OCI-LY1 (cell line): ENCODE results near the gene HDDC2.

Source experiments
- H2AFZ ChIP-seq: fragments of 200-600 bp; sonication (generic), shearing (Covaris generic); 2 replicates; pipeline ENCODE4 v1.6.0; 2014; ENCODE audit warnings: antibody characterized with exemption, mild to moderate bottlenecking, low read length
- H3F3A ChIP-seq: fragments of 200-600 bp; sonication (generic), shearing (Covaris generic); 2 replicates; pipeline ENCODE4 v1.6.0; 2014; ENCODE audit warnings: mild to moderate bottlenecking, antibody characterized with exemption, low read length, moderate library complexity; ENCODE audit not compliant: insufficient read depth
- H3K27ac ChIP-seq: fragments of 200-600 bp; sonication (generic); 2 replicates; pipeline ENCODE4 v1.5.1; 2014; ENCODE audit warnings: low read length, mixed run types, mild to moderate bottlenecking, low read depth; ENCODE audit not compliant: poor library complexity, severe bottlenecking
- H3K27me3 ChIP-seq: fragments of 200-600 bp; sonication (generic); 2 replicates; pipeline ENCODE4 v1.6.0; 2014; ENCODE audit warnings: antibody characterized with exemption, mild to moderate bottlenecking, low read length, moderate library complexity; ENCODE audit not compliant: insufficient read depth
- H3K36me3 ChIP-seq: fragments of 200-600 bp; sonication (generic); 2 replicates; pipeline ENCODE4 v1.6.1; 2014; ENCODE audit warnings: mild to moderate bottlenecking, antibody characterized with exemption, low read length, moderate library complexity, mixed read lengths; ENCODE audit not compliant: insufficient read depth
- H3K4me1 ChIP-seq: fragments of 200-600 bp; sonication (generic); 2 replicates; pipeline ENCODE4 v1.5.1; 2014; ENCODE audit warnings: mild to moderate bottlenecking, low read length, moderate library complexity; ENCODE audit not compliant: insufficient read depth, severe bottlenecking
- H3K4me2 ChIP-seq: fragments of 200-600 bp; sonication (generic), shearing (Covaris generic); 2 replicates; pipeline ENCODE4 v1.6.1; 2014; ENCODE audit warnings: low read length
- H3K4me3 ChIP-seq: fragments of 200-600 bp; sonication (generic); 2 replicates; pipeline ENCODE4 v1.5.1; 2014; ENCODE audit warnings: low read length, low read depth, mild to moderate bottlenecking, mixed read lengths; ENCODE audit not compliant: poor library complexity, severe bottlenecking
- H3K79me2 ChIP-seq: fragments of 200-600 bp; shearing (Covaris generic); 2 replicates; pipeline ENCODE4 v1.6.1; 2016; ENCODE audit warnings: mixed run types, low read length, mixed read lengths; ENCODE audit not compliant: insufficient read depth
- H3K9ac ChIP-seq: fragments of 200-600 bp; sonication (generic), shearing (Covaris generic); 2 replicates; pipeline ENCODE4 v1.6.1; 2014; ENCODE audit warnings: mild to moderate bottlenecking, low read length, mixed read lengths
- H3K9me2 ChIP-seq: fragments of 200-600 bp; sonication (generic), shearing (Covaris generic); 2 replicates; pipeline ENCODE4 v1.6.1; 2014; ENCODE audit warnings: low read depth, mild to moderate bottlenecking, low read length, mixed read lengths
- H3K9me3 ChIP-seq: fragments of 200-600 bp; shearing (Covaris generic); 2 replicates; pipeline ENCODE4 v1.6.1; 2014; ENCODE audit warnings: low read length, mixed read lengths
- H4K20me1 ChIP-seq: fragments of 200-600 bp; sonication (generic), shearing (Covaris generic); 2 replicates; pipeline ENCODE4 v1.6.0; 2016; ENCODE audit warnings: mild to moderate bottlenecking, low read length; ENCODE audit not compliant: insufficient read depth
- EZH2 ChIP-seq: fragments of 200-600 bp; sonication (generic), shearing (Covaris generic); IDR thresholded peaks from 2 replicates; pipeline ENCODE4 v1.8.0; 2017; ENCODE audit warnings: borderline replicate concordance, mixed run types, mild to moderate bottlenecking, antibody characterized with exemption, low read length, moderate library complexity, mixed read lengths
- TF ChIP-seq, protein P1 (sequence below): fragments of 200-600 bp; sonication (generic), shearing (Covaris generic); IDR thresholded peaks from 2 replicates; pipeline ENCODE4 v1.5.1; 2017; ENCODE audit warnings: mild to moderate bottlenecking, antibody characterized with exemption, low read length, moderate library complexity, mixed read lengths

Gene HDDC2

DNA sequence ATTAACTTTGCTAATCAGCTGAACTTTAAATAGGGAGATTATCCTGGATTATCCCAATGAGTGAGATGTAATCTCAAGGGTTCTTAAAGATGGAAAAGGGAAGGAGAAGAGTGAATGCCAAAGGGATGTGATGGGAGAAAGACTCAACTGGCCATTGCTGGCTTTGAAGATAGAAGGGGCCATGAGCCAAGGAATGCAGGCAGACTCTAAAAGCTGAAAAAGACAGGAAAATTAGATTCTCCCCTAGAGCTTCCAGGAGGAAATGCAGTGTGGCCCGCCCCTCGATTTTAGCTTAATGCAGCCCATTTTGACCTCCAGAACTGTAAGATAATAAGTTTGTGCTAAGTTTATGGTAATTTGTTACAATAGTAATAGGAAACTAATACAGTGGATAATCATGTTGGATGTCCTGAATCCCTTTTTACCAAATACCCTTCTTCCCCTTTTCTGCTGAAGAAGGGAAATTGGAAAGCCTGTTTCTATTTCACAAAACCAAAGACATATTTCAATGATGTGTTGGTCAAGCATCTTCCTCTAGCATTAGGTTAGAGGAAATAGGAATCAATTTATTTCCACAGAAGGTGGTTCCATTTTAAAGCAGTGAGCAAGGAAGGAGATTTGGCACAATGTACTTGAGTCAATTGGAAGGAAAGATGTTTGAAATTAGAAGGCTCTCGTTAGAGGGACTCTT, 3.3 kb upstream of the HDDC2 start:
- Histone ChIP-seq H3K4me1 (peaks cover 16% of the 10 kb centered on the region), H3K79me2 (peaks cover 10% of the 10 kb centered on the region), H3K36me3 (peaks cover 4% of the 10 kb centered on the region; the same call in 1 of the 2 replicates), H2AFZ (no peak overlapping the region), H3K27ac (no peak overlapping the region), H3F3A (peaks cover 4% of the 10 kb centered on the region; the same call in 1 of the 2 replicates), H3K9me2 (no peaks in the 10 kb centered on the region), H3K9ac (no peak overlapping the region), H3K9me3 (no peaks in the 10 kb centered on the region), H3K27me3 (no peaks in the 10 kb centered on the region; the same call in 1 of the 2 replicates), H3K4me2 (no peak overlapping the region), H4K20me1 (no peaks in the 10 kb centered on the region), H3K4me3 (no peak overlapping the region)
- TF ChIP-seq EZH2, result no peak
- TF ChIP-seq, protein P1, sequence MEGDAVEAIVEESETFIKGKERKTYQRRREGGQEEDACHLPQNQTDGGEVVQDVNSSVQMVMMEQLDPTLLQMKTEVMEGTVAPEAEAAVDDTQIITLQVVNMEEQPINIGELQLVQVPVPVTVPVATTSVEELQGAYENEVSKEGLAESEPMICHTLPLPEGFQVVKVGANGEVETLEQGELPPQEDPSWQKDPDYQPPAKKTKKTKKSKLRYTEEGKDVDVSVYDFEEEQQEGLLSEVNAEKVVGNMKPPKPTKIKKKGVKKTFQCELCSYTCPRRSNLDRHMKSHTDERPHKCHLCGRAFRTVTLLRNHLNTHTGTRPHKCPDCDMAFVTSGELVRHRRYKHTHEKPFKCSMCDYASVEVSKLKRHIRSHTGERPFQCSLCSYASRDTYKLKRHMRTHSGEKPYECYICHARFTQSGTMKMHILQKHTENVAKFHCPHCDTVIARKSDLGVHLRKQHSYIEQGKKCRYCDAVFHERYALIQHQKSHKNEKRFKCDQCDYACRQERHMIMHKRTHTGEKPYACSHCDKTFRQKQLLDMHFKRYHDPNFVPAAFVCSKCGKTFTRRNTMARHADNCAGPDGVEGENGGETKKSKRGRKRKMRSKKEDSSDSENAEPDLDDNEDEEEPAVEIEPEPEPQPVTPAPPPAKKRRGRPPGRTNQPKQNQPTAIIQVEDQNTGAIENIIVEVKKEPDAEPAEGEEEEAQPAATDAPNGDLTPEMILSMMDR, result no peak

GRCh38 chr6:125303512-125303854, 1.7 kb upstream of the HDDC2 start:
- peaks cover 24% of the 10 kb centered on the region for H3K4me1 ChIP-seq
- no peak overlapping the region for H3K9ac ChIP-seq
- H3K4me2 ChIP-seq, result no peak overlapping the region
- H3F3A ChIP-seq, result peaks cover 4% of the 10 kb centered on the region; the same call in 1 of the 2 replicates
- H3K9me3 ChIP-seq, result no peaks in the 10 kb centered on the region
- no peaks in the 10 kb centered on the region for H4K20me1 ChIP-seq
- no peak overlapping the region for H2AFZ ChIP-seq
- TF ChIP-seq EZH2, result no peak
- TF ChIP-seq, protein P1, result no peak
- no peak overlapping the region for H3K27ac ChIP-seq
- H3K79me2 ChIP-seq, result peaks cover 18% of the 10 kb centered on the region
- peaks cover 20% of the 10 kb centered on the region for H3K36me3 ChIP-seq
- H3K4me3 ChIP-seq, result no peak overlapping the region
- no peaks in the 10 kb centered on the region; the same call in 1 of the 2 replicates for H3K27me3 ChIP-seq
- no peaks in the 10 kb centered on the region for H3K9me2 ChIP-seq

DNA sequence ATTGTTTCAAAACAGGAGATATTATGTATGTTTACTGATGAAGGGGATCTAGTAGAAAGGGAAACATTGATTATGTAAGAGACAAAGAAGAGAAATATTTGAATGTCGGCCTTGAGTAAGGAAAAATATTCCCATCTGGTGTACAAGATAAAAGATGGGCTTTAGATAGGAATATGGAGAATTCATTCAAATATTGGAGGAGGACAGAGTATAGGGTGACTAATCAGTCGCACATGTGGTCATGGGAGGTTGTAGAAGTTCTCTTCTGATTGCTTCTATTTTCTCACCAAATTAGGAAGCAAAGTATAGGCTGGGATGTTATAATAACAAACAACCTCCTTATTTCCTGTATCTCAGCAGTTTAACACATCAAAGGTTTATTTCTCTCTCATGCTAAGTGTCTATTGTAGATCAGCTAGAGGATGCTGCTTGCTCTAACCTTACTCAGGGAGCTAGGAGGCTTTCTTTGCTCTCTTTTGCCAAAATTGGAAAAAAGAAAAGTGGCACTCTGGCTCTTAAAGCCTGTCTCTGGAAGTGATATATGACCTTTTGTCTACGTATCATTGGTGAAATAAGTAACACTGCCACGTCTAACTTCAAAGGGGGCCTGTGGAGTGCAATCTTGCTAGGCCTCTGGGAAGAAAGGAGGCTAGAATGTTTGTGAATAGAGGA, 1.2 kb upstream of the HDDC2 start:
- peaks cover 25% of the 10 kb centered on the region for H3K36me3 ChIP-seq
- no peaks in the 10 kb centered on the region for H3K9me2 ChIP-seq
- H3K4me2 ChIP-seq, result no peak overlapping the region
- H2AFZ ChIP-seq, result no peak overlapping the region
- H3F3A ChIP-seq, result peaks cover 4% of the 10 kb centered on the region; the same call in 1 of the 2 replicates
- H3K79me2 ChIP-seq, result peaks cover 18% of the 10 kb centered on the region
- H3K4me3 ChIP-seq, result no peak overlapping the region
- no peaks in the 10 kb centered on the region; the same call in 1 of the 2 replicates for H3K27me3 ChIP-seq
- no peak overlapping the region for H3K9ac ChIP-seq
- H3K27ac ChIP-seq, result no peak overlapping the region
- H4K20me1 ChIP-seq, result no peaks in the 10 kb centered on the region
- H3K9me3 ChIP-seq, result no peaks in the 10 kb centered on the region
- peaks cover 24% of the 10 kb centered on the region for H3K4me1 ChIP-seq
- no peak for TF ChIP-seq EZH2
- TF ChIP-seq, protein P1, result no peak
